HG03280 (cell line): ENCODE results near the gene MS4A10.

ENCODE experiments used
- ATAC-seq: cut with Tn5 transposase; IDR thresholded peaks from one replicate; pipeline ENCODE4 v1.9.1; 2021; ENCODE audit warnings: mild to moderate bottlenecking, moderate library complexity; ENCODE audit not compliant: unreplicated experiment

Gene MS4A10

DNA sequence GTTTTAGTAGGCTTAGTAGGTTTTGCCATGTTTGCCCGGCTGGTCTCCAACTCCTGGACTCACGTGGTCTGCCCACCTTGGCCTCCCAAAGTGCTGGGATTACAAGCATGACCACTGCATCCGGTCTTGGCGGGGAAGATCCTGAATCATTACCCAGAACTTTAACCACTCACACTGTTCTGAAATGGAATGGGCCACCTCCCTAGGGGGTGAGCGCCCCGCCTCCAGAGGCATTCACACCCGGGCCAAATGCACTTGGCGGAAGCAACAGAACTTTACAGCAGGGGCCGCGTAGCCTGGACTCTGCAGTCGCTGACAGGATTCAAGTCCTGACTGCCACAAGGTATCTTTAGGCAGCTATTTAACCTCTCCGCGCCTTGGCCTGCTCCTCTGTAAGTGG, 62.1 kb downstream of the MS4A10 start:
- ATAC-seq: no peak

DNA sequence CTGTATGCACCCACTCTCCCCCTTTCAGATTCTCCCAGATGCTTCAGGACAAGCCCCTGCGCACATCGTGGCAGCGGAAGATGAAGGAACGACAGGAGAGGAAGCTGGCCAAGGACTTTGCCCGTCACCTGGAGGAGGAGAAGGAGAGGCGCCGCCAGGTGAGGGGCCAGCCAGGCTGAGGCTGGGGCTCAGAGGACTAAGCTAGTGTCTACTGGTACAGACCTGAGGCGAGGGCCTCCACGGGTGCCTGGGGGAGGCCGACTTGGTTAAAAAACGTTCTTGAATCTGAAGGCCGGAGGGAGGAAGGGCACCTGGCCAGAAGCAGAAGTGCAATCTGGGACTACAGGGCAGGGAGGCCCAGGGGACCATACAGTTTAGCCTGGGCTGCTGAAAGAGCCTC, 62.8 kb downstream of the MS4A10 start:
- ATAC-seq: no peak

DNA sequence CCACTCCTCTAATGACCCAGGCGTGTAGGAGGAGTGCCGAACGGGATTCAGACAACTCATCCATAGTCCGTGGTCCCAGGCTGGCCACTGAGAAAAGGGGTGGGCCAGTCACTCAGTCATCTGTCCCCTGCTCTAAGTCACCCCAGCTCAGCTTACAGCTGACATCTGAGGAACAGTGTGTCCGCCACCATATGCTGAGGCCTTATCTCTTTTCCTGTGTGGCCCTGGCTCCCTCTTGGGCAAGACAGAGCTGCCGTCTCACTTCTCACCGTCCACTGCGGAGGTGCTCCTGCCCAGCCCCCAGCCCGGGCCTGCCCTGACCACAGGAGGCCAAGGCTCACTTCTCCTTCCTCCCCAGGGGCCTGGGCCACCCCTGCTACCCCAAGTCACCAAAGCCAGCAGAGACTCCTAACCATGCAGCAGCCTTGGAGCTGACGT, 63.6 kb downstream of the MS4A10 start:
- ATAC-seq: no peak

DNA sequence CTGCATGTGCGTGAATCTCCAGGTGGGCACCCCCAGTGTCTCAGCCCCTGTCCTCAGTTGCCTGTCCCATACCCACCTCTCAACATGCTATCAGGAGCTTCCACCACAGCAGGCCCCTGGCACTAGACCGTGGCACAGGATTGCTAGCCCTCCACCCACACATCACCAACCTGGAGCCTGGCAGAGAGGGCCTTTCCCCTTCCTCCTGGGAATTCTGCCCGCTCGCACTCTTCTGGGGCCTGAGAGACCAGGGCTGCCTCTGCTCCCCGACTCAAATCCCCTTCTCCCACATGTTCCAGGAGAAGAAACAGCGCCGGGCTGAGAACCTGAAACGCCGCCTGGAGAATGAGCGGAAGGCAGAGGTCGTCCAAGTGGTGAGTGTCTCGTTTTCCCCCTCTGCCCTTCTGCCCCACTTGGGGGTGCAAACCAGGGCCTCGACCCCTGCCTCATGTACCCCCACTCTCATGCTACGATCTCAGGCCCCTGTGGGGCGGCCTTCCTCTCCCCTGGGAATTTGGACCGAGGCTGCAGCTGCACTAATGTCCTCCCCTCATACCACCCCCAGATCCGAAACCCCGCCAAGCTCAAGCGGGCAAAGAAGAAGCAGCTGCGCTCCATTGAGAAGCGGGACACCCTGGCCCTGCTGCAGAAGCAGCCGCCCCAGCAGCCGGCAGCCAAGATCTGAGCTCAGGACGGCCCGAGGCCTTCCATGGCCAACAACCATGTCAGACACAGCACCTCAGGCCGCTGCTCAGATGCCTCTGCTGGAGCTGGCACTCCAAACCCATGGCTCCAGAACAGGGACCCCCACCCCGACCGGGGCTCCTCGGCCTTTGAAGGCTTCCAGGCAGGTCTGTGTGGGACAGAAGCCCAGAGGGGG, 64.7 kb downstream of the MS4A10 start:
- no peak for ATAC-seq
